Neural cell (in vitro differentiated cells): ENCODE data around the gene TMEM53. TPM values are rescaled to one million over a fixed set of nuclear protein-coding genes. Genes with fewer than 3 reads are reported as not detected.

Source experiments
- H2AFZ ChIP-seq: fragments of 200-600, 300-800 bp; sonication (generic), shearing (Covaris generic); 2 replicates; pipeline ENCODE4 v1.6.0; 2014; ENCODE audit warnings: low read depth, mild to moderate bottlenecking, antibody characterized with exemption, low read length, moderate library complexity
- H3F3A ChIP-seq: fragments of 200-600 bp; shearing (Covaris generic); 2 replicates; pipeline ENCODE4 v1.6.1; 2016; ENCODE audit warnings: mild to moderate bottlenecking, moderate library complexity, mixed read lengths, antibody characterized with exemption, low read length; ENCODE audit not compliant: insufficient read depth, poor library complexity, severe bottlenecking
- H3K27ac ChIP-seq: fragments of 200-600, 300-800 bp; sonication (generic), shearing (Covaris generic); 2 replicates; pipeline ENCODE4 v1.5.1; 2014; ENCODE audit warnings: mild to moderate bottlenecking, low read length, moderate library complexity
- H3K27me3 ChIP-seq: fragments of 300-800, 200-600 bp; sonication (generic), shearing (Covaris generic); 2 replicates; pipeline ENCODE4 v1.6.0; 2014; ENCODE audit warnings: mild to moderate bottlenecking, low read depth, low read length, moderate library complexity; ENCODE audit not compliant: insufficient read depth
- H3K36me3 ChIP-seq: fragments of 300-800, 200-600 bp; sonication (generic), shearing (Covaris generic); 2 replicates; pipeline ENCODE4 v1.5.1; 2014; ENCODE audit warnings: mild to moderate bottlenecking, antibody characterized with exemption, low read length, moderate library complexity; ENCODE audit not compliant: insufficient read depth
- H3K4me2 ChIP-seq: fragments of 300-800, 200-600 bp; sonication (generic), shearing (Covaris generic); 2 replicates; pipeline ENCODE4 v1.6.0; 2014; ENCODE audit warnings: mild to moderate bottlenecking, low read length
- H3K4me3 ChIP-seq: fragments of 300-800, 200-600 bp; sonication (generic), shearing (Covaris generic); 2 replicates; pipeline ENCODE4 v1.5.1; 2014; ENCODE audit warnings: mild to moderate bottlenecking, low read length, moderate library complexity
- H3K79me2 ChIP-seq: fragments of 200-600 bp; shearing (Covaris generic); replicated peaks from 2 replicates; pipeline ENCODE4 v1.6.0; 2014; ENCODE audit warnings: mild to moderate bottlenecking, low read length, moderate library complexity; ENCODE audit not compliant: insufficient read depth
- H3K9ac ChIP-seq: fragments of 300-800, 200-600 bp; sonication (generic), shearing (Covaris generic); 2 replicates; pipeline ENCODE4 v1.6.1; 2016; ENCODE audit warnings: mild to moderate bottlenecking, low read length, mixed read lengths
- H3K9me2 ChIP-seq: fragments of 200-600 bp; shearing (Covaris generic); 2 replicates; pipeline ENCODE4 v1.6.1; 2016; ENCODE audit warnings: mild to moderate bottlenecking, low read length, mixed read lengths; ENCODE audit not compliant: insufficient read depth
- H3K9me3 ChIP-seq: fragments of 200-600, 300-800 bp; sonication (generic), shearing (Covaris generic); 2 replicates; pipeline ENCODE4 v1.6.1; 2016; ENCODE audit warnings: mild to moderate bottlenecking, mixed run types, low read length, moderate library complexity, mixed read lengths
- H4K20me1 ChIP-seq: fragments of 200-600 bp; shearing (Covaris generic); 2 replicates; pipeline ENCODE4 v1.6.1; 2016; ENCODE audit warnings: mild to moderate bottlenecking, mixed run types; ENCODE audit not compliant: insufficient read depth
- CTCF ChIP-seq: fragments of 450-650 bp; IDR thresholded peaks from 2 replicates; pipeline ENCODE4 v1.5.1; 2014; ENCODE audit warnings: antibody characterized with exemption, mild to moderate bottlenecking, moderate library complexity; ENCODE audit not compliant: poor library complexity, severe bottlenecking
- EP300 ChIP-seq: fragments of 450-650 bp; conservative IDR thresholded peaks from 2 replicates; pipeline ENCODE4 v1.6.1; 2014; ENCODE audit warnings: antibody characterized with exemption, mild to moderate bottlenecking, moderate library complexity; ENCODE audit not compliant: poor library complexity, severe bottlenecking
- EZH2 ChIP-seq: fragments of 200-600, 300-800 bp; shearing (Covaris generic), sonication (generic); IDR thresholded peaks from 2 replicates; pipeline ENCODE4 v1.6.1; 2014; ENCODE audit warnings: antibody characterized with exemption, low read length, borderline replicate concordance, mild to moderate bottlenecking; ENCODE audit not compliant: insufficient read depth, poor library complexity, severe bottlenecking
- MXI1 ChIP-seq: fragments of 450-650 bp; conservative IDR thresholded peaks from 2 replicates; pipeline ENCODE4 v1.6.1; 2014; ENCODE audit warnings: antibody characterized with exemption, mild to moderate bottlenecking; ENCODE audit not compliant: poor library complexity, severe bottlenecking
- POLR2AphosphoS5 ChIP-seq: IDR thresholded peaks from 2 replicates; pipeline ENCODE4 v1.6.1; 2012
- RAD21 ChIP-seq: fragments of 450-650 bp; conservative IDR thresholded peaks from 2 replicates; pipeline ENCODE4 v1.6.1; 2014; ENCODE audit warnings: antibody characterized with exemption, mild to moderate bottlenecking, moderate library complexity
- REST ChIP-seq: IDR thresholded peaks from 2 replicates; pipeline ENCODE4 v1.6.1; 2012; ENCODE audit warnings: borderline replicate concordance
- SMC3 ChIP-seq: fragments of 450-650 bp; conservative IDR thresholded peaks from 2 replicates; pipeline ENCODE4 v1.6.1; 2014; ENCODE audit warnings: antibody characterized with exemption, mild to moderate bottlenecking, moderate library complexity; ENCODE audit not compliant: poor library complexity
- TAF1 ChIP-seq: IDR thresholded peaks from 2 replicates; pipeline ENCODE4 v1.6.1; 2012; ENCODE audit warnings: low read depth
- polyA plus RNA-seq: library from polyadenylated mRNA; depleted of rRNA; stranded (reverse); fragments of >200 nt; gene quantifications from 2 replicates; pipeline ENCODE4 v1.2.3, GENCODE V29; 2014

The TMEM53 gene
- polyA plus RNA-seq, 1 donor from 2014 or later = 13.4 TPM

GRCh38 chr1:44606701-44607281 lies 67.5 kb downstream of the TMEM53 start:
- H4K20me1 ChIP-seq = no peaks in the 10 kb centered on the region
- H3K4me3 ChIP-seq = no peak overlapping the region
- no peak overlapping the region for H3K27ac ChIP-seq
- no peak overlapping the region for H2AFZ ChIP-seq
- no peaks in the 10 kb centered on the region for H3F3A ChIP-seq
- no peaks in the 10 kb centered on the region for H3K27me3 ChIP-seq
- no peak overlapping the region for H3K9ac ChIP-seq
- no peak for TF ChIP-seq REST
- no peak for TF ChIP-seq POLR2AphosphoS5
- no peak for TF ChIP-seq MXI1
- no peak for TF ChIP-seq RAD21
- no peaks in the 10 kb centered on the region for H3K9me2 ChIP-seq
- no peaks in the 10 kb centered on the region for H3K9me3 ChIP-seq
- H3K4me2 ChIP-seq = no peak overlapping the region
- no peaks in the 10 kb centered on the region for H3K36me3 ChIP-seq
- H3K79me2 ChIP-seq = no peaks in the 10 kb centered on the region

- Histone ChIP-seq H3K79me2 (no peaks in the 10 kb centered on the region), H4K20me1 (no peaks in the 10 kb centered on the region), H3K27me3 (no peaks in the 10 kb centered on the region), H2AFZ (no peak overlapping the region), H3K4me2 (no peak overlapping the region), H3K9me2 (no peaks in the 10 kb centered on the region), H3K9me3 (no peaks in the 10 kb centered on the region), H3K27ac (no peak overlapping the region), H3F3A (no peaks in the 10 kb centered on the region), H3K9ac (no peak overlapping the region), H3K4me3 (no peak overlapping the region), H3K36me3 (no peaks in the 10 kb centered on the region)
- TF ChIP-seq EP300 (no peak), POLR2AphosphoS5 (no peak), SMC3 (no peak), TAF1 (no peak), CTCF (no peak), EZH2 (no peak), MXI1 (no peak), REST (no peak), RAD21 (no peak)
Measured at GRCh38 chr1:44605914-44606615, 68.2 kb downstream of the TMEM53 start.
